Progenitor cell of endocrine pancreas (in vitro differentiated cells): ENCODE measurements around the gene GALNT14. TPM values are rescaled to one million over a fixed set of nuclear protein-coding genes. Genes with fewer than 3 reads are reported as not detected.

Experiments used
- DNase-seq: peaks from one replicate; pipeline ENCODE4 v3.0.0; 2021; ENCODE audit warnings: low spot score; ENCODE audit not compliant: unreplicated experiment
- H3K27ac Mint-ChIP-seq: 2 replicates; pipeline ENCODE4 v1.8.0; 2021; ENCODE audit warnings: mild to moderate bottlenecking, moderate library complexity, mixed read lengths
- H3K27me3 Mint-ChIP-seq: 2 replicates; pipeline ENCODE4 v1.8.0; 2021; ENCODE audit warnings: mixed read lengths
- H3K36me3 Mint-ChIP-seq: 2 replicates; pipeline ENCODE4 v1.8.0; 2022; ENCODE audit warnings: mixed read lengths; ENCODE audit not compliant: insufficient read depth
- H3K4me1 Mint-ChIP-seq: 2 replicates; pipeline ENCODE4 v1.8.0; 2021; ENCODE audit warnings: low read depth, mixed read lengths
- H3K4me3 Mint-ChIP-seq: 2 replicates; pipeline ENCODE4 v1.8.0; 2021; ENCODE audit warnings: low read depth, mild to moderate bottlenecking, moderate library complexity, mixed read lengths
- H3K9me3 Mint-ChIP-seq: 2 replicates; pipeline ENCODE4 v1.8.0; 2021; ENCODE audit warnings: low read depth, mixed read lengths
- total RNA-seq: library from RNA; stranded (reverse); gene quantifications from 2 replicates; pipeline ENCODE4 v1.2.1, GENCODE V29; 2021
- TF ChIP-seq, protein P1 (sequence below): fragments of 200-600 bp; sonication (generic); IDR thresholded peaks from one replicate; pipeline ENCODE4 v1.5.0; 2021; ENCODE audit warnings: antibody characterized with exemption, mild to moderate bottlenecking; ENCODE audit not compliant: unreplicated experiment

Gene GALNT14
- total RNA-seq, 1 donor from 2014 or later = 0.91 TPM

DNA sequence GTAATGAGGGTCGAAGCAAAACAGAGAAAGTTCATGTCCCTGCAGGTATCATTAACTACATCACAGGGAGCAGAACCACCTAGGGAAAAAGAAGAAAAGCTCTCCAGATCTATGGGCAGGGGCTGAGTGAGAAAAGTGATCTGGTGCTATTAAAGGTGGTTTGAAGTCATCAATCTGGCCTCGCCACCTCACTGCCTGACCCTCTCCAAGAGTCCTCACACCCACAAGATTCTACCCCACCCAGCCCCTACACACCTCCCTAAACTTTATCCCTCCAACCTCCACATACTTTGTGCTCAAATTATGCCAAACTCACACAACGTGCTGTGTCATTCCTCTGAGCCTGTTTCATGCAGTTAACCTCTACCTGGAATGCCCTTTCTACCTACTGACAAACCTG is 2.2 kb downstream of the GALNT14 start:
- TF ChIP-seq, protein P1, sequence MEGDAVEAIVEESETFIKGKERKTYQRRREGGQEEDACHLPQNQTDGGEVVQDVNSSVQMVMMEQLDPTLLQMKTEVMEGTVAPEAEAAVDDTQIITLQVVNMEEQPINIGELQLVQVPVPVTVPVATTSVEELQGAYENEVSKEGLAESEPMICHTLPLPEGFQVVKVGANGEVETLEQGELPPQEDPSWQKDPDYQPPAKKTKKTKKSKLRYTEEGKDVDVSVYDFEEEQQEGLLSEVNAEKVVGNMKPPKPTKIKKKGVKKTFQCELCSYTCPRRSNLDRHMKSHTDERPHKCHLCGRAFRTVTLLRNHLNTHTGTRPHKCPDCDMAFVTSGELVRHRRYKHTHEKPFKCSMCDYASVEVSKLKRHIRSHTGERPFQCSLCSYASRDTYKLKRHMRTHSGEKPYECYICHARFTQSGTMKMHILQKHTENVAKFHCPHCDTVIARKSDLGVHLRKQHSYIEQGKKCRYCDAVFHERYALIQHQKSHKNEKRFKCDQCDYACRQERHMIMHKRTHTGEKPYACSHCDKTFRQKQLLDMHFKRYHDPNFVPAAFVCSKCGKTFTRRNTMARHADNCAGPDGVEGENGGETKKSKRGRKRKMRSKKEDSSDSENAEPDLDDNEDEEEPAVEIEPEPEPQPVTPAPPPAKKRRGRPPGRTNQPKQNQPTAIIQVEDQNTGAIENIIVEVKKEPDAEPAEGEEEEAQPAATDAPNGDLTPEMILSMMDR = no peak
- H3K4me1 Mint-ChIP-seq = peaks cover 2% of the 10 kb centered on the region
- H3K27me3 Mint-ChIP-seq = peaks cover 77% of the 10 kb centered on the region
- H3K4me3 Mint-ChIP-seq = no peak overlapping the region
- no peaks in the 10 kb centered on the region for H3K36me3 Mint-ChIP-seq
- DNase-seq = no peak
- no peaks in the 10 kb centered on the region for H3K9me3 Mint-ChIP-seq
- no peak overlapping the region for H3K27ac Mint-ChIP-seq

DNA sequence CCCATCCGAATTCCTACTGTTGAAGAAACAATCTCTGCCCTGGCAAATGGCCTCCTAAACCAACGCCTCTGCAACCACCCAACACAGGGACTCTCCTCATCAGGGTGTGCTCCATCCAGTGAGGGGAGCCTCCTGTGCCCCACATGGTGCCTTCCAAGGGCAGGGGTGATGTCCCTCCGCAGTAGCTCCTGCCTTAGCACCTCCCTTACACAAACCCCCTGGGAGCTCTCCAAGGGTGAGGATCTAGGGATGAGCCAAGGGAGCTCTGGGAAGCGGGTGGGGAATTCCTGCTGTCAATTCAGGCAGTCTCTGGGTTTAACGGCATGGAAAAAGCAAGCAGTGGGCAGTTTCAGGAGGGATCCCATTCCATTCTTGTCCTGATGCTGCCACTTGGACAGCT is 3.8 kb downstream of the GALNT14 start:
- Mint-ChIP-seq H3K27me3 (peaks cover 69% of the 10 kb centered on the region), H3K27ac (no peak overlapping the region), H3K9me3 (no peaks in the 10 kb centered on the region), H3K36me3 (no peaks in the 10 kb centered on the region), H3K4me1 (peaks cover 2% of the 10 kb centered on the region), H3K4me3 (no peak overlapping the region)
- no peak for DNase-seq
- TF ChIP-seq, protein P1 = no peak

GRCh38 chr2:31132786-31133185 is 5.5 kb downstream of the GALNT14 start:
- H3K9me3 Mint-ChIP-seq = no peaks in the 10 kb centered on the region
- H3K4me3 Mint-ChIP-seq = no peak overlapping the region
- no peaks in the 10 kb centered on the region for H3K36me3 Mint-ChIP-seq
- H3K27ac Mint-ChIP-seq = no peak overlapping the region
- H3K4me1 Mint-ChIP-seq = peaks cover 2% of the 10 kb centered on the region
- DNase-seq = no peak
- TF ChIP-seq, protein P1 = no peak
- peaks cover 67% of the 10 kb centered on the region for H3K27me3 Mint-ChIP-seq

DNA sequence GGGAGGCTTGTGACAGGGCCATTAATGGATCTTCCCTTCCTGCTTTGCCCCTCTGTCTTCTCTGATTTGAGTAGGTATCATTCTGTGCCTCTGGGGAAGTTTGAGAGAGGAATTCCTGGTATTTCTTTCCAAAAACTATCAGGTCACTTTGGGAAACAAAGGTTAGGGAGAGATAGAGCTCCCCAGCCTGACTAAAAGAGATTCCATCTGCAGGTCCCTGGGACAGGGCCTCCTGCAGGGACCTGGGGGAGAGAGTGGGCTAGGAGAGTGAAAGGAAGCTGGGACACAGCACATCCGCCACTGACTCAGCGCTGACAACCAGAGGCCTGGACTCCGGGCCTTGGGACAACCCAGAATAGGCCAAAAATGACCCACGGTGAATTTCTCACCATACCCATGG is 6.4 kb downstream of the GALNT14 start:
- Mint-ChIP-seq H3K9me3 (no peaks in the 10 kb centered on the region), H3K36me3 (no peaks in the 10 kb centered on the region), H3K4me3 (no peak overlapping the region), H3K4me1 (no peaks in the 10 kb centered on the region), H3K27ac (no peak overlapping the region), H3K27me3 (peaks cover 67% of the 10 kb centered on the region)
- TF ChIP-seq, protein P1 = no peak
- DNase-seq = no peak

- TF ChIP-seq, protein P1 = no peak
- Mint-ChIP-seq H3K36me3 (no peaks in the 10 kb centered on the region), H3K27me3 (peaks cover 61% of the 10 kb centered on the region), H3K9me3 (no peaks in the 10 kb centered on the region), H3K4me3 (no peak overlapping the region), H3K4me1 (no peaks in the 10 kb centered on the region), H3K27ac (no peak overlapping the region)
- no peak for DNase-seq
Measured at GRCh38 chr2:31129375-31130171, 8.7 kb downstream of the GALNT14 start.
